HCT116 (cell line): ENCODE measurements around the gene CHD8.

Experiments
- CTCF ChIP-seq, 3 experiments: fragments of 200-600 bp in 1 of 3; sonication (generic) in 1 of 3; IDR thresholded peaks in 2 of 3; conservative IDR thresholded peaks in 1 of 3; 2 replicates each; pipeline ENCODE4 v1.5.1; 2012 to 2017; ENCODE audit warnings: low read depth in 2 of 3, low read length in 2 of 3, antibody characterized with exemption in 1 of 3, borderline replicate concordance in 1 of 3, control low read depth in 1 of 3, mild to moderate bottlenecking in 1 of 3, mixed read lengths in 1 of 3, mixed run types in 1 of 3, moderate library complexity in 1 of 3; ENCODE audit not compliant: insufficient read depth in 1 of 3
- ELF1 ChIP-seq: IDR thresholded peaks from 2 replicates; pipeline ENCODE4 v1.6.1; 2012; ENCODE audit warnings: low read depth, borderline replicate concordance
- EZH2 ChIP-seq: fragments of 200-600 bp; sonication (generic); IDR thresholded peaks from 2 replicates; pipeline ENCODE4 v1.6.1; 2017; ENCODE audit warnings: antibody characterized with exemption, mixed run types
- FOSL1 ChIP-seq: IDR thresholded peaks from 2 replicates; pipeline ENCODE4 v1.6.1; 2012; ENCODE audit warnings: low read depth
- MAX ChIP-seq: IDR thresholded peaks from 2 replicates; pipeline ENCODE4 v1.6.1; 2012
- POLR2A ChIP-seq: IDR thresholded peaks from 2 replicates; pipeline ENCODE4 v1.7.0; 2011; ENCODE audit warnings: borderline replicate concordance; ENCODE audit not compliant: insufficient read depth, insufficient read length; ENCODE audit errors: extremely low read depth
- POLR2AphosphoS5 ChIP-seq: IDR thresholded peaks from 2 replicates; pipeline ENCODE4 v1.6.1; 2011; ENCODE audit warnings: mild to moderate bottlenecking, low read depth, low read length, moderate library complexity
- YY1 ChIP-seq: IDR thresholded peaks from 2 replicates; pipeline ENCODE4 v1.6.1; 2011; ENCODE audit warnings: low read length, low read depth, moderate library complexity, mild to moderate bottlenecking; ENCODE audit not compliant: insufficient replicate concordance; ENCODE audit errors: extremely low read depth

GRCh38 chr14:21414137-21414631 lies 41.7 kb downstream of the CHD8 start:
- TF ChIP-seq CTCF (IDR thresholded peaks at IDR 0.05 in 2 of 3, conservative IDR thresholded peaks at IDR 0.05 in 1 of 3; ENCODE audit: borderline replicate concordance in 1 of 3, insufficient read depth in 1 of 3, low read depth in 2 of 3, low read length in 2 of 3) (no peak), POLR2A (no peak), ELF1 (no peak), MAX (no peak), YY1 (no peak), FOSL1 (no peak), POLR2AphosphoS5 (no peak), EZH2 (no peak)
